K562 (cell line): Measurements from ENCODE around the gene CDS2. TPM values are rescaled to one million over a fixed set of nuclear protein-coding genes. Genes with fewer than 3 reads are reported as not detected.

Experiments
- ATAC-seq: fragments of 200-7000 bp; cut with Tn5 transposase; 3 replicates; pipeline ENCODE4 v1.9.1; 2020; ENCODE audit warnings: moderate library complexity
- BruUV-seq: library from RNA; stranded (reverse); fragments of 400-500 nt; replicated peaks from 2 replicates; lab custom pipeline; 2021; lab: Mats Ljungman, UMichigan
- CTCF ChIA-PET: fragments of 300-600 bp; formaldehyde crosslinking; extraction: SDS; loops from one replicate; lab custom pipeline; 2021; ENCODE audit warnings: low intra/inter-chr PET ratio; lab: Yijun Ruan, JAX
- POLR2A ChIA-PET: fragments of 300-600, 350-650 bp; sonication (Branson Sonifier 250); formaldehyde crosslinking; extraction: SDS; loops from one replicate; lab custom pipeline; 2021; ENCODE audit warnings: antibody characterized with exemption, inconsistent platforms; lab: Yijun Ruan, JAX
- DNase-seq, 4 experiments: peaks; one replicate each; pipeline versions ENCODE4 v3.0.0 to v3.0.0-alpha.2; 2011 to 2018; ENCODE audit warnings: low spot score in 3 of 4, mixed read lengths in 3 of 4; ENCODE audit errors: extremely low read depth in 1 of 4
- FAIRE-seq: peaks from 2 replicates; lab custom pipeline; 2011; peaks lifted over from hg19 to GRCh38; lab: Jason Lieb, UNC
- H2AFZ ChIP-seq: 2 replicates; pipeline ENCODE4 v1.6.0; 2011; ENCODE audit warnings: low read depth, low read length, control low read depth, inconsistent platforms
- H3K27ac ChIP-seq: fragments of 200-600 bp; 3 replicates; pipeline ENCODE4 v1.8.0; 2011; ENCODE audit warnings: low read depth, mild to moderate bottlenecking, control low read depth, inconsistent platforms, low read length, moderate library complexity, mixed read lengths; ENCODE audit errors: extremely low read depth
- H3K27me3 ChIP-seq, 2 experiments: fragments of 300-600 bp in 1 of 2; 2 replicates in 1 of 2; 3 replicates in 1 of 2; pipeline versions ENCODE4 v1.6.0 to v1.8.0; 2011; ENCODE audit warnings: inconsistent platforms in 2 of 2, low read length in 2 of 2, mild to moderate bottlenecking in 1 of 2, mixed read lengths in 1 of 2, moderate library complexity in 1 of 2; ENCODE audit not compliant: control insufficient read depth in 2 of 2, insufficient read depth in 2 of 2
- H3K36me3 ChIP-seq: fragments of 300-600 bp; 3 replicates; pipeline ENCODE4 v1.8.0; 2011; ENCODE audit warnings: mild to moderate bottlenecking, low read length, inconsistent platforms; ENCODE audit not compliant: control insufficient read depth, insufficient read depth
- H3K4me1 ChIP-seq, 2 experiments: fragments of 200-600 bp in 1 of 2; replicated peaks in 1 of 2; 2 replicates in 1 of 2; 3 replicates in 1 of 2; pipeline versions ENCODE4 v1.5.1 to v1.8.0; 2011; ENCODE audit warnings: inconsistent platforms in 2 of 2, low read length in 2 of 2, mild to moderate bottlenecking in 1 of 2, mixed read lengths in 1 of 2, moderate library complexity in 1 of 2; ENCODE audit not compliant: control insufficient read depth in 2 of 2, insufficient read depth in 2 of 2
- H3K4me2 ChIP-seq: 2 replicates; pipeline ENCODE4 v1.6.1; 2011; ENCODE audit warnings: low read length, control low read depth, inconsistent platforms, mixed read lengths; ENCODE audit not compliant: insufficient read depth
- H3K4me3 ChIP-seq: fragments of 200-600 bp; sonication (generic), shearing (Covaris generic); 2 replicates; pipeline ENCODE4 v1.5.1; 2016; ENCODE audit warnings: control low read depth, inconsistent platforms
- H3K79me2 ChIP-seq: fragments of 200-600 bp; 3 replicates; pipeline ENCODE4 v1.8.0; 2011; ENCODE audit warnings: low read length, inconsistent platforms; ENCODE audit not compliant: control insufficient read depth, insufficient read depth
- H3K9ac ChIP-seq, 2 experiments: 2 replicates each; pipeline versions ENCODE4 v1.6.0 to v1.6.1; 2011; ENCODE audit warnings: low read depth in 2 of 2, low read length in 2 of 2, control low read depth in 1 of 2, inconsistent platforms in 1 of 2, mild to moderate bottlenecking in 1 of 2, mixed read lengths in 1 of 2; ENCODE audit not compliant: insufficient read depth in 1 of 2
- H3K9me1 ChIP-seq: one replicate; pipeline ENCODE4 v1.6.0; 2011; ENCODE audit warnings: inconsistent platforms, mild to moderate bottlenecking, low read length, moderate library complexity; ENCODE audit not compliant: control insufficient read depth, insufficient read depth
- H3K9me3 ChIP-seq: replicated peaks from 2 replicates; pipeline ENCODE4 v1.5.1; 2011; ENCODE audit warnings: low read depth, low read length, inconsistent platforms; ENCODE audit not compliant: control insufficient read depth, insufficient read depth
- H4K20me1 ChIP-seq: replicated peaks from 2 replicates; pipeline ENCODE4 v1.6.1; 2011; ENCODE audit warnings: low read length, inconsistent platforms, mixed read lengths; ENCODE audit not compliant: control insufficient read depth, insufficient read depth
- ARID3B ChIP-seq: fragments of 250-450 bp; sonication (Bioruptor Pico); IDR thresholded peaks from 2 replicates; pipeline ENCODE4 v1.4.0; 2020; ENCODE audit warnings: borderline replicate concordance
- FOXK1 ChIP-seq: sonication (generic); formaldehyde crosslinking; IDR thresholded peaks from 2 replicates; pipeline ENCODE4 v1.8.0; 2022; ENCODE audit warnings: missing genetic modification reagents, mild to moderate bottlenecking, borderline replicate concordance
- JUN ChIP-seq, 2 experiments: sonication (generic) in 1 of 2; formaldehyde crosslinking in 1 of 2; IDR thresholded peaks; 2 replicates each; pipeline versions ENCODE4 v1.6.1 to v1.8.0; 2012 to 2022; ENCODE audit warnings: borderline replicate concordance in 2 of 2, mild to moderate bottlenecking in 2 of 2, improper control_type of control experiment in 1 of 2, low read depth in 1 of 2, low read length in 1 of 2, missing genetic modification reagents in 1 of 2
- KDM1A ChIP-seq, 2 experiments: fragments of 450-650 bp; IDR thresholded peaks; 2 replicates each; pipeline ENCODE4 v1.6.1; 2016; ENCODE audit warnings: mild to moderate bottlenecking in 2 of 2
- LCOR ChIP-seq: sonication (generic); formaldehyde crosslinking; IDR thresholded peaks from 2 replicates; pipeline ENCODE4 v1.8.0; 2022; ENCODE audit warnings: mild to moderate bottlenecking, missing genetic modification reagents
- RAD51 ChIP-seq: fragments of 450-650 bp; IDR thresholded peaks from 2 replicates; pipeline ENCODE4 v1.7.1; 2016; ENCODE audit warnings: low read depth, mild to moderate bottlenecking, borderline replicate concordance
- RCOR1 ChIP-seq, 2 experiments: IDR thresholded peaks; 2 replicates each; pipeline ENCODE4 v1.6.1; 2012; ENCODE audit warnings: low read depth in 2 of 2, low read length in 2 of 2, borderline replicate concordance in 1 of 2, improper control_type of control experiment in 1 of 2
- RERE ChIP-seq: sonication (generic); formaldehyde crosslinking; IDR thresholded peaks from 2 replicates; pipeline ENCODE4 v1.8.0; 2023; ENCODE audit warnings: missing genetic modification reagents, mild to moderate bottlenecking, borderline replicate concordance
- ZFP36 ChIP-seq: fragments of 150-350 bp; IDR thresholded peaks from 2 replicates; pipeline ENCODE4 v1.6.1; 2018; ENCODE audit warnings: low read length, low read depth; ENCODE audit not compliant: partially characterized antibody
- ZNF12 ChIP-seq: sonication (generic); formaldehyde crosslinking; IDR thresholded peaks from 2 replicates; pipeline ENCODE4 v1.4.0; 2020; ENCODE audit warnings: mild to moderate bottlenecking, missing genetic modification reagents
- ZNF239 ChIP-seq: fragments of 250-450 bp; sonication (Bioruptor Pico); IDR thresholded peaks from 2 replicates; pipeline ENCODE4 v1.4.0; 2020; ENCODE audit warnings: mild to moderate bottlenecking
- WGBS: fragments of 100-300 bp; shearing (Covaris generic); methylation state at CpG from one replicate; pipeline ENCODE4 v1.1.6; 2016; ENCODE audit warnings: low coverage, mixed read lengths; ENCODE audit not compliant: insufficient coverage; ENCODE audit errors: missing lambda C conversion rate; 5-methylcytosine and 5-hydroxymethylcytosine counted together
- in situ Hi-C: fragments of 300-500 bp; cut with MboI; formaldehyde crosslinking; loops from 4 replicates; pipeline ENCODE4 v1.15.0; 2018; ENCODE audit warnings: inconsistent platforms, mixed read lengths
- intact Hi-C: fragments of 100-400 bp; cut with micrococcal nuclease; formaldehyde crosslinking; loops from 2 replicates; pipeline ENCODE4 v1.14.2; 2022
- polyA plus RNA-seq, 8 experiments: library from polyadenylated mRNA; depleted of rRNA in 4 of 8; stranded (reverse) in 5 of 8; unstranded in 3 of 8; fragments of >200 nt; fragmentation: Nextera tagmentation in 2 of 8; fragmentation: Illumina TruSeq in 1 of 8; extraction: Ambion mirVana in 2 of 8; extraction: Trizol in 1 of 8; gene quantifications; 2 replicates each; pipeline versions ENCODE4 v1.2.1 to v1.2.3, GENCODE V29; 2011 to 2014; ENCODE audit warnings: inconsistent platforms in 1 of 8, missing spikeins in 1 of 8
- total RNA-seq, 7 experiments: library from RNA; depleted of rRNA in 6 of 7; stranded (reverse); fragments of >200 nt in 6 of 7; fragmentation: Illumina TruSeq in 2 of 7; extraction: Trizol in 2 of 7; gene quantifications; 2 replicates each; pipeline versions ENCODE4 v1.2.1 to v1.2.3, GENCODE V29; 2011 to 2021; ENCODE audit warnings: low replicate concordance in 1 of 7

CDS2 gene
- total and polyA plus RNA-seq, 9 of the 15 experiments (the other 6 are each of a cell fraction or from before 2014, with no cell fraction given): 6.4 to 46.4 (median 12.2) TPM

GRCh38 chr20:5197270-5197827, 70.5 kb downstream of the CDS2 start:
- Histone ChIP-seq H3K9me1 (no peaks in the 10 kb centered on the region), H3K4me1 (no peaks in the 10 kb centered on the region; a peak in 1 of 5 replicates), H4K20me1 (no peaks in the 10 kb centered on the region), H3K27ac (no peak overlapping the region)
- FAIRE-seq (no peak), ATAC-seq (no peak)
- no peak for TF ChIP-seq LCOR (CRISPR knock-in tag)
- no peak for TF ChIP-seq ZNF12 (CRISPR knock-in tag)
- TF ChIP-seq ZFP36: no peak
- TF ChIP-seq FOXK1 (CRISPR knock-in tag): no peak
- TF ChIP-seq RCOR1 (IDR thresholded peaks at IDR 0.05; ENCODE audit: borderline replicate concordance in 1 of 2, low read depth in 2 of 2, low read length in 2 of 2): no peak
- TF ChIP-seq RAD51: no peak
- TF ChIP-seq JUN (IDR thresholded peaks at IDR 0.05; ENCODE audit: borderline replicate concordance, low read depth, low read length): no peak
- no peak for TF ChIP-seq JUN (CRISPR knock-in tag; IDR thresholded peaks at IDR 0.05; ENCODE audit: borderline replicate concordance)
- TF ChIP-seq ZNF239 (CRISPR knock-in tag): no peak
- no peak for TF ChIP-seq RERE (CRISPR knock-in tag)
- no peak for TF ChIP-seq KDM1A (IDR thresholded peaks at IDR 0.05)
- no peak for TF ChIP-seq ARID3B (CRISPR knock-in tag)
- TF ChIP-seq, all 486 proteins: peak for 0
- intact Hi-C loops: loop anchor here (10.0 kb wide), 1 partner anchor 593 kb away; no protein-coding TSS in a partner anchor
- no peak overlapping the region for H2AFZ ChIP-seq
- H3K4me2 ChIP-seq: no peak overlapping the region
- no peak overlapping the region for H3K4me3 ChIP-seq
- H3K79me2 ChIP-seq: no peaks in the 10 kb centered on the region
- WGBS: 70% methylated on average over 11 of the region's 11 CpGs
- no peaks in the 10 kb centered on the region for H3K36me3 ChIP-seq
- POLR2A ChIA-PET: no interaction called here
- H3K27me3 ChIP-seq: no peaks in the 10 kb centered on the region
- no peaks in the 10 kb centered on the region for H3K9me3 ChIP-seq
- DNase-seq: no peak
- CTCF ChIA-PET: no interaction called here
- BruUV-seq: no TSS peak
- in situ Hi-C loops: no loop called here
- H3K9ac ChIP-seq: no peak overlapping the region
